Measurements from ENCODE around the gene BTG2. TPM values are rescaled to one million over a fixed set of nuclear protein-coding genes. Genes with fewer than 3 reads are reported as not detected.

BTG2 gene
- total RNA-seq, 1 experiment from 2014 or later: 19.4 TPM

DNA sequence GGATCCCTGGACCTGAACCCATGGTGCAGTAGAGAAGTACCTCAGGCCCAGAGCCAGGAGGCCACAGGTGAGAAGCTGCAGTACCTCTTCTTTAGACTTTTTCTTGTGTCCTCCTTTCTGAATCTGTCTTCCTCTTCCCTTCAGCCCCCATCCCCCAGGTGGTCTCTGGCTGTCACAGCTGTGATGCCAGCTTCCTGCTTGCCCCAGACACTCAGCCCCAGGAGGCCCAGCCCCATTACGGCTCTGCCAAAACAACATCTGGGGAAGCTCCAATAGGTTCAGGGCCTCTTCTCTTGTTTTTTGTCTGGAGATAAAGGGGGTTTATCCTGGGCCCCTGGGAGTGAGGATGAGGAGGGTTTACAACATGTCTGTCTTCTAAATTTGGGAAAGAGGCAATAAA is 9.5 kb upstream of the BTG2 start (continued):
- TF ChIP-seq, protein P1, sequence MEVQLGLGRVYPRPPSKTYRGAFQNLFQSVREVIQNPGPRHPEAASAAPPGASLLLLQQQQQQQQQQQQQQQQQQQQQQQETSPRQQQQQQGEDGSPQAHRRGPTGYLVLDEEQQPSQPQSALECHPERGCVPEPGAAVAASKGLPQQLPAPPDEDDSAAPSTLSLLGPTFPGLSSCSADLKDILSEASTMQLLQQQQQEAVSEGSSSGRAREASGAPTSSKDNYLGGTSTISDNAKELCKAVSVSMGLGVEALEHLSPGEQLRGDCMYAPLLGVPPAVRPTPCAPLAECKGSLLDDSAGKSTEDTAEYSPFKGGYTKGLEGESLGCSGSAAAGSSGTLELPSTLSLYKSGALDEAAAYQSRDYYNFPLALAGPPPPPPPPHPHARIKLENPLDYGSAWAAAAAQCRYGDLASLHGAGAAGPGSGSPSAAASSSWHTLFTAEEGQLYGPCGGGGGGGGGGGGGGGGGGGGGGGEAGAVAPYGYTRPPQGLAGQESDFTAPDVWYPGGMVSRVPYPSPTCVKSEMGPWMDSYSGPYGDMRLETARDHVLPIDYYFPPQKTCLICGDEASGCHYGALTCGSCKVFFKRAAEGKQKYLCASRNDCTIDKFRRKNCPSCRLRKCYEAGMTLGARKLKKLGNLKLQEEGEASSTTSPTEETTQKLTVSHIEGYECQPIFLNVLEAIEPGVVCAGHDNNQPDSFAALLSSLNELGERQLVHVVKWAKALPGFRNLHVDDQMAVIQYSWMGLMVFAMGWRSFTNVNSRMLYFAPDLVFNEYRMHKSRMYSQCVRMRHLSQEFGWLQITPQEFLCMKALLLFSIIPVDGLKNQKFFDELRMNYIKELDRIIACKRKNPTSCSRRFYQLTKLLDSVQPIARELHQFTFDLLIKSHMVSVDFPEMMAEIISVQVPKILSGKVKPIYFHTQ (CRISPR knock-in tag; IDR thresholded peaks at IDR 0.05): no peak
- TF ChIP-seq OVOL2 (CRISPR knock-in tag; IDR thresholded peaks at IDR 0.05; ENCODE audit: borderline replicate concordance) (no peak), SOX15 (CRISPR knock-in tag; IDR thresholded peaks at IDR 0.05) (no peak), IRF2 (CRISPR knock-in tag; IDR thresholded peaks at IDR 0.05; ENCODE audit: borderline replicate concordance, low read depth) (no peak)

DNA sequence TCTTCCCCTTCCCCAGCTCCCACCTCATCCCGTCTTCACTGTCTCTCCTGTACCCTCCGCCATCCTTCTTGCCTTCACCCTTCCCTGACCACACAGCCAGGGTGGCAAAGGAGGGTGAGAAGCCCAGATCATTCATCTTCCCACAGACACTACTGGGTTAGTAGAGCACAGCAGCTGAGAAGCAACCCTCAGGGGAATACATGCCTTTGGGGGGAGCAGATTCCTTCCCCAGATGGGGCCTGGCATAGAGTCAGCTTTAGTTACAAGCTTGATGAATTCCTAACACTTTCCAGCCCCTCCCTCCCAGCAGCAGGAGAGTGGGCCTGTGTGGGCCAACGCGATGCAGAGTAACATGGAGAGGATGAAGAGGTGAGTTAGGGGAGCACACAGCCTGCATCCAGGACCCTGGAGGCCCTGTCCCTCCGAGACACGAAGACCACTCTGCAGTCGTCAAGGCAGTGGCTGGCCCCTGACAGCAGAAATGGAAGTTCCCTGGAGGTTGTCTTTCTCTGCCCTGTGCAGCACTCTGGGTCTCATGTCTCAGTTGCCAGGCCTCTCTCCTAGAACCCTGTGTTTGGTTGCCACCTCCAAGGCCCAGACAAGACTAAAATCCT is 8.8 kb upstream of the BTG2 start:
- no peaks in the 10 kb centered on the region for H3K9me3 Mint-ChIP-seq
- POLR2A ChIA-PET: no interaction called here

More for the DNA sequence above, 8.8 kb upstream of the BTG2 start:
- Mint-ChIP-seq H3K36me3 (no peaks in the 10 kb centered on the region), H3K27me3 (ENCODE audit: low read depth) (peaks cover 75% of the 10 kb centered on the region), H3K4me1 (peaks cover 7% of the 10 kb centered on the region), H3K4me3 (no peak overlapping the region), H3K27ac (no peak overlapping the region)
- ATAC-seq (no peak), DNase-seq (ENCODE audit: low spot score) (no peak)
- CTCF ChIA-PET: interaction anchor here (0.7 to 2.2 kb wide), 3 partner anchors 27 to 257 kb away, joined by 3 to 13 read pairs (median 6); no protein-coding TSS in a partner anchor
- TF ChIP-seq, protein P2, sequence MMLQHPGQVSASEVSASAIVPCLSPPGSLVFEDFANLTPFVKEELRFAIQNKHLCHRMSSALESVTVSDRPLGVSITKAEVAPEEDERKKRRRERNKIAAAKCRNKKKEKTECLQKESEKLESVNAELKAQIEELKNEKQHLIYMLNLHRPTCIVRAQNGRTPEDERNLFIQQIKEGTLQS (CRISPR knock-in tag; conservative IDR thresholded peaks at IDR 0.05): no peak
- TF ChIP-seq TCF7 (CRISPR knock-in tag; IDR thresholded peaks at IDR 0.05; ENCODE audit: low read depth): no peak
- no peak for TF ChIP-seq EMX1 (CRISPR knock-in tag; IDR thresholded peaks at IDR 0.05)
- no peak for TF ChIP-seq USF2 (CRISPR knock-in tag; IDR thresholded peaks at IDR 0.05)
- no peak for TF ChIP-seq ESRRA (CRISPR knock-in tag; IDR thresholded peaks at IDR 0.05; ENCODE audit: borderline replicate concordance)
- TF ChIP-seq ETV6 (CRISPR knock-in tag; IDR thresholded peaks at IDR 0.05): no peak
- TF ChIP-seq AFF4 (CRISPR knock-in tag; IDR thresholded peaks at IDR 0.05; ENCODE audit: borderline replicate concordance): no peak
- TF ChIP-seq ZSCAN18 (CRISPR knock-in tag; IDR thresholded peaks at IDR 0.05): no peak
- TF ChIP-seq, protein P3, sequence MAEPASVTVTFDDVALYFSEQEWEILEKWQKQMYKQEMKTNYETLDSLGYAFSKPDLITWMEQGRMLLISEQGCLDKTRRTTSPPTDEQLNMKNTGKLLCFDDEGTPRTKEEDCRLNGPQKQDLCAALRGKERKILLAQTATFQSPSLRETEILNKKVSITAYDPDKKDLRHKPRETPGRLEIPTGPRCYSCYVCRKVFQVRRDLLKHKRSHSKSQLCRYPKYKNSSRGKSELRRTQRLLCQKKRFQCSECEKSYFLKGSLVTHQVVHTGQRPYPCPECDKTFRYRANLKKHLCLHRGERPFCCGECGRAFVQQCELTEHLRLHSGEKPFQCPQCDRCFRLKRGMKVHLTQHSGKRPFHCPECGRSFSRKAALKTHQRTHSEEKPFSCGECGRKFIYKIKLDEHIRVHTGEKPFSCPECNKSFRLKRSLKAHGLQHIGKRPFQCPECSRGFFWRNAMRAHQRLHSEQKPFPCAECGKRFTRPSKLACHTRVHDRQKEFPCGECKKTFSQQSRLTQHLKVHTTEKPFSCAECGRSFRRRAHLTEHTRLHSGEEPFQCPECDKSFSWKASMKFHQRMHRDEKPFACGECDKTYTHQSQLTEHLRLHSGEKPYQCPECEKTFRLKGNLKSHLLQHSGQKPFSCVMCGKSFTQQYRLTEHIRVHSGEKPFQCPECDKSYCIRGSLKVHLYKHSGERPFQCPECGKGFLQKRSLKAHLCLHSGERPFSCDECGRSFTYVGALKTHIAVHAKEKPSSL (CRISPR knock-in tag; conservative IDR thresholded peaks at IDR 0.05): no peak
- TF ChIP-seq MYBL2 (CRISPR knock-in tag; IDR thresholded peaks at IDR 0.05): no peak
- TF ChIP-seq CREB1 (CRISPR knock-in tag; IDR thresholded peaks at IDR 0.05): no peak
- TF ChIP-seq SMAD3 (CRISPR knock-in tag; IDR thresholded peaks at IDR 0.05; ENCODE audit: borderline replicate concordance): no peak
- no peak for TF ChIP-seq ZNF138 (CRISPR knock-in tag; conservative IDR thresholded peaks at IDR 0.05)
- no peak for TF ChIP-seq ZNF671 (CRISPR knock-in tag; IDR thresholded peaks at IDR 0.05)
- TF ChIP-seq, protein P4, sequence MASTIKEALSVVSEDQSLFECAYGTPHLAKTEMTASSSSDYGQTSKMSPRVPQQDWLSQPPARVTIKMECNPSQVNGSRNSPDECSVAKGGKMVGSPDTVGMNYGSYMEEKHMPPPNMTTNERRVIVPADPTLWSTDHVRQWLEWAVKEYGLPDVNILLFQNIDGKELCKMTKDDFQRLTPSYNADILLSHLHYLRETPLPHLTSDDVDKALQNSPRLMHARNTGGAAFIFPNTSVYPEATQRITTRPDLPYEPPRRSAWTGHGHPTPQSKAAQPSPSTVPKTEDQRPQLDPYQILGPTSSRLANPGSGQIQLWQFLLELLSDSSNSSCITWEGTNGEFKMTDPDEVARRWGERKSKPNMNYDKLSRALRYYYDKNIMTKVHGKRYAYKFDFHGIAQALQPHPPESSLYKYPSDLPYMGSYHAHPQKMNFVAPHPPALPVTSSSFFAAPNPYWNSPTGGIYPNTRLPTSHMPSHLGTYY (CRISPR knock-in tag; IDR thresholded peaks at IDR 0.05): no peak
- TF ChIP-seq ATF1 (CRISPR knock-in tag; IDR thresholded peaks at IDR 0.05): no peak
- TF ChIP-seq, protein P5, sequence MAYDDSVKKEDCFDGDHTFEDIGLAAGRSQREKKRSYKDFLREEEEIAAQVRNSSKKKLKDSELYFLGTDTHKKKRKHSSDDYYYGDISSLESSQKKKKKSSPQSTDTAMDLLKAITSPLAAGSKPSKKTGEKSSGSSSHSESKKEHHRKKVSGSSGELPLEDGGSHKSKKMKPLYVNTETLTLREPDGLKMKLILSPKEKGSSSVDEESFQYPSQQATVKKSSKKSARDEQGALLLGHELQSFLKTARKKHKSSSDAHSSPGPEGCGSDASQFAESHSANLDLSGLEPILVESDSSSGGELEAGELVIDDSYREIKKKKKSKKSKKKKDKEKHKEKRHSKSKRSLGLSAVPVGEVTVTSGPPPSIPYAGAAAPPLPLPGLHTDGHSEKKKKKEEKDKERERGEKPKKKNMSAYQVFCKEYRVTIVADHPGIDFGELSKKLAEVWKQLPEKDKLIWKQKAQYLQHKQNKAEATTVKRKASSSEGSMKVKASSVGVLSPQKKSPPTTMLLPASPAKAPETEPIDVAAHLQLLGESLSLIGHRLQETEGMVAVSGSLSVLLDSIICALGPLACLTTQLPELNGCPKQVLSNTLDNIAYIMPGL (CRISPR knock-in tag; IDR thresholded peaks at IDR 0.05): no peak

Measured in WTC11 (cell line).